Measurements from ENCODE around the gene HYAL2.
"Not testable (repeated sequence)": the region's sequence is repeated elsewhere in the genome, so short reads cannot be mapped to it uniquely, and the experiment has no call there.

Gene HYAL2

GRCh38 chr3:50289130-50289529 lies 33.4 kb downstream of the HYAL2 start:
- H3K4me3 ChIP-seq (ENCODE audit: low read depth, low read length): no peak overlapping the region
- TF ChIP-seq CTCF (IDR thresholded peaks at IDR 0.05; ENCODE audit: insufficient read depth, low read length, missing control alignments): no peak
- ChIA-PET POLR2A (interaction anchor here (1.5 kb wide), 1 partner anchor 9 kb away, joined by 6 read pairs; no protein-coding TSS in a partner anchor), CTCF (interaction anchor here (1.0 to 7.0 kb wide), 6 partner anchors 9 to 96 kb away, joined by 3 to 31 read pairs (median 6); partner anchors contain the start of genes HYAL3 and NAA80)
- DNase-seq (ENCODE audit: low read depth, low spot score): no peak

- ChIA-PET CTCF (interaction anchor here (1.3 to 7.0 kb wide), 6 partner anchors 10 to 95 kb away, joined by 4 to 31 read pairs (median 8); partner anchors contain the start of genes HYAL3, LSMEM2 and NAA80), POLR2A (no interaction called here)
- DNase-seq (ENCODE audit: low read depth, low spot score): no peak
- no peak for TF ChIP-seq CTCF (IDR thresholded peaks at IDR 0.05; ENCODE audit: insufficient read depth, low read length, missing control alignments)
- H3K4me3 ChIP-seq (ENCODE audit: low read depth, low read length): no peak overlapping the region
These were observed 34.0 kb downstream of the HYAL2 start for GRCh38 chr3:50288387-50289007.

GRCh38 chr3:50287262-50287661 lies 35.3 kb downstream of the HYAL2 start:
- TF ChIP-seq CTCF (IDR thresholded peaks at IDR 0.05; ENCODE audit: insufficient read depth, low read length, missing control alignments): no peak
- CTCF ChIA-PET: interaction anchor here (1.0 to 7.0 kb wide), 6 partner anchors 8 to 94 kb away, joined by 3 to 31 read pairs (median 3); partner anchors contain the start of genes LSMEM2 and SEMA3B
- DNase-seq (ENCODE audit: low read depth, low spot score): no peak
- no peak overlapping the region for H3K4me3 ChIP-seq (ENCODE audit: low read depth, low read length)
- POLR2A ChIA-PET: no interaction called here

- POLR2A ChIA-PET: no interaction called here
- TF ChIP-seq CTCF (IDR thresholded peaks at IDR 0.05; ENCODE audit: insufficient read depth, low read length, missing control alignments): no peak
- H3K4me3 ChIP-seq (ENCODE audit: low read depth, low read length): no peak overlapping the region
- no peak for DNase-seq (ENCODE audit: low read depth, low spot score)
- CTCF ChIA-PET: interaction anchor here (1.0 to 1.9 kb wide), 5 partner anchors 8 to 60 kb away, joined by 3 to 9 read pairs (median 3); partner anchors contain the start of genes LSMEM2 and SEMA3B
These were observed 36.0 kb downstream of the HYAL2 start for GRCh38 chr3:50286322-50287227.

- CTCF ChIA-PET: interaction anchor here (0.6 to 40.0 kb wide), 5 partner anchors 10 to 91 kb away, joined by 3 to 1609 read pairs (median 11); partner anchors contain the start of genes GNAI2 and GNAT1
- DNase-seq (ENCODE audit: low read depth, low spot score); H3K4me3 ChIP-seq (ENCODE audit: low read depth, low read length); POLR2A ChIA-PET: not testable (repeated sequence)
These were observed 38.4 kb downstream of the HYAL2 start for GRCh38 chr3:50284121-50284520.

- no peak for TF ChIP-seq CTCF (IDR thresholded peaks at IDR 0.05; ENCODE audit: insufficient read depth, low read length, missing control alignments)
- POLR2A ChIA-PET: interaction anchor here (0.6 to 1.3 kb wide), 3 partner anchors 10 to 63 kb away, joined by 3 to 6 read pairs (median 5); no protein-coding TSS in a partner anchor
- CTCF ChIA-PET: interaction anchor here (1.3 to 40.0 kb wide), 5 partner anchors 8 to 90 kb away, joined by 4 to 1609 read pairs (median 10); partner anchors contain the start of genes GNAI2, GNAT1 and SEMA3B
- DNase-seq (ENCODE audit: low read depth, low spot score): no peak
- no peak overlapping the region for H3K4me3 ChIP-seq (ENCODE audit: low read depth, low read length)
These were observed 43.1 kb downstream of the HYAL2 start for GRCh38 chr3:50279255-50280016.

All from AG04449 (cell line).